Lower leg skin (tissue), 3 donors: ENCODE data around the gene GRIK2.

Source experiments
- CTCF ChIP-seq, 3 donors: fragments of 450-650 bp; IDR thresholded peaks; one replicate each; pipeline ENCODE4 v1.5.1; 2016; ENCODE audit warnings: antibody characterized with exemption in 3 of 3, mild to moderate bottlenecking in 3 of 3, moderate library complexity in 2 of 3
- POLR2A ChIP-seq, 2 donors: fragments of 450-650 bp; IDR thresholded peaks; one replicate each; pipeline ENCODE4 v1.6.1; 2016 to 2017; ENCODE audit warnings: antibody characterized with exemption in 2 of 2, mild to moderate bottlenecking in 1 of 2, moderate library complexity in 1 of 2

- TF ChIP-seq CTCF (IDR thresholded peaks at IDR 0.05) (no peak), POLR2A (IDR thresholded peaks at IDR 0.05) (no peak)
Observed at GRCh38 chr6:101689695-101690094, 296.2 kb downstream of the GRIK2 start.
